Endothelial cell of umbilical vein (primary cell): ENCODE data around the gene HNRNPM. TPM values are rescaled to one million over a fixed set of nuclear protein-coding genes. Genes with fewer than 3 reads are reported as not detected.

ENCODE experiments used
- BruUV-seq: library from RNA; stranded (reverse); fragments of 400-500 nt; replicated peaks from 2 replicates; lab custom pipeline; 2021; lab: Mats Ljungman, UMichigan
- CTCF ChIA-PET: fragments of 300-600, 350-600 bp; sonication (Branson Sonifier 250); formaldehyde crosslinking; loops from one replicate; lab custom pipeline; 2021; ENCODE audit warnings: antibody characterized with exemption, inconsistent platforms; lab: Charles Lee
- POLR2A ChIA-PET: fragments of 300-600, 350-600 bp; sonication (Branson Sonifier 250); formaldehyde crosslinking; loops from one replicate; lab custom pipeline; 2021; ENCODE audit warnings: antibody characterized with exemption, inconsistent platforms; lab: Charles Lee
- DNase-seq: peaks from one replicate; pipeline ENCODE4 v3.0.0-alpha.2; 2011; ENCODE audit warnings: low read depth, low spot score
- FAIRE-seq: peaks from 2 replicates; lab custom pipeline; 2011; peaks lifted over from hg19 to GRCh38; lab: Jason Lieb, UNC
- H2AFZ ChIP-seq: 2 replicates; pipeline ENCODE4 v1.6.0; 2012; ENCODE audit warnings: low read depth, low read length, control low read depth, inconsistent platforms
- H3K27ac ChIP-seq: 2 replicates; pipeline ENCODE4 v1.5.1; 2011; ENCODE audit warnings: low read depth, mild to moderate bottlenecking, control low read depth, low read length, moderate library complexity; ENCODE audit not compliant: insufficient read depth
- H3K27me3 ChIP-seq, 2 experiments: 2 replicates each; pipeline versions ENCODE4 v1.6.0 to v1.6.1; 2011; ENCODE audit warnings: low read length in 2 of 2, mixed read lengths in 1 of 2; ENCODE audit not compliant: control insufficient read depth in 2 of 2, insufficient read depth in 2 of 2
- H3K36me3 ChIP-seq, 2 experiments: 2 replicates in 1 of 2; 3 replicates in 1 of 2; pipeline ENCODE4 v1.5.1; 2011; ENCODE audit warnings: low read length in 2 of 2, mild to moderate bottlenecking in 1 of 2, moderate library complexity in 1 of 2; ENCODE audit not compliant: control insufficient read depth in 2 of 2, insufficient read depth in 2 of 2; ENCODE audit errors: extremely low read depth in 1 of 2
- H3K4me1 ChIP-seq: 3 replicates; pipeline ENCODE4 v1.5.1; 2011; ENCODE audit warnings: mild to moderate bottlenecking, low read length; ENCODE audit not compliant: control insufficient read depth, insufficient read depth; ENCODE audit errors: extremely low read depth
- H3K4me2 ChIP-seq: 2 replicates; pipeline ENCODE4 v1.6.1; 2011; ENCODE audit warnings: low read length, control low read depth, mixed read lengths; ENCODE audit not compliant: insufficient read depth
- H3K4me3 ChIP-seq, 3 experiments: fragments of 200-600 bp in 1 of 3; sonication (generic), shearing (Covaris generic) in 1 of 3; replicated peaks in 1 of 3; 2 replicates each; pipeline ENCODE4 v1.5.1; 2011 to 2016; ENCODE audit warnings: control low read depth in 3 of 3, low read length in 3 of 3, mild to moderate bottlenecking in 2 of 3, inconsistent platforms in 1 of 3, low read depth in 1 of 3, moderate library complexity in 1 of 3; ENCODE audit not compliant: insufficient read depth in 1 of 3
- H3K79me2 ChIP-seq: 2 replicates; pipeline ENCODE4 v1.6.0; 2012; ENCODE audit warnings: low read length, inconsistent platforms; ENCODE audit not compliant: control insufficient read depth, insufficient read depth
- H3K9ac ChIP-seq: replicated peaks from 2 replicates; pipeline ENCODE3; 2011; ENCODE audit warnings: low read length, control low read depth; ENCODE audit not compliant: insufficient read depth; ENCODE audit errors: extremely low read depth
- H3K9me1 ChIP-seq: replicated peaks from 3 replicates; pipeline ENCODE4 v1.6.0; 2011; ENCODE audit warnings: mild to moderate bottlenecking, low read length; ENCODE audit not compliant: control insufficient read depth, insufficient read depth; ENCODE audit errors: extremely low read depth
- H3K9me3 ChIP-seq: replicated peaks from 2 replicates; pipeline ENCODE4 v1.5.1; 2012; ENCODE audit warnings: low read length, inconsistent platforms; ENCODE audit not compliant: control insufficient read depth, insufficient read depth
- H4K20me1 ChIP-seq: replicated peaks from 2 replicates; pipeline ENCODE3; 2011; ENCODE audit warnings: mild to moderate bottlenecking, low read length; ENCODE audit not compliant: control insufficient read depth, insufficient read depth; ENCODE audit errors: extremely low read depth
- EZH2 ChIP-seq: IDR thresholded peaks from 2 replicates; pipeline ENCODE4 v1.6.1; 2012; ENCODE audit warnings: borderline replicate concordance, low read depth, mild to moderate bottlenecking, moderate library complexity, low read length, inconsistent platforms; ENCODE audit not compliant: severe bottlenecking
- FOS ChIP-seq: IDR thresholded peaks from 2 replicates; pipeline ENCODE4 v1.6.1; 2011; ENCODE audit warnings: mild to moderate bottlenecking, low read length, moderate library complexity, borderline replicate concordance; ENCODE audit not compliant: insufficient read depth
- GATA2 ChIP-seq: IDR thresholded peaks from 2 replicates; pipeline ENCODE4 v1.7.0; 2011; ENCODE audit warnings: low read depth, mild to moderate bottlenecking, moderate library complexity, mixed read lengths, low read length; ENCODE audit not compliant: insufficient read length, insufficient read depth
- JUN ChIP-seq: IDR thresholded peaks from 2 replicates; pipeline ENCODE4 v1.6.1; 2011; ENCODE audit warnings: borderline replicate concordance, low read depth; ENCODE audit not compliant: insufficient read length, insufficient read depth
- MYC ChIP-seq: IDR thresholded peaks from one replicate; pipeline ENCODE4 v1.6.1; 2011; ENCODE audit warnings: mild to moderate bottlenecking, low read depth, low read length
- POLR2A ChIP-seq: IDR thresholded peaks from 2 replicates; pipeline ENCODE4 v1.6.1; 2012; ENCODE audit warnings: low read depth, mild to moderate bottlenecking, control low read depth, low read length
- POLR2AphosphoS5 ChIP-seq: IDR thresholded peaks from 2 replicates; pipeline ENCODE4 v1.6.1; 2012; ENCODE audit warnings: low read depth, mild to moderate bottlenecking, control low read depth, low read length, moderate library complexity; ENCODE audit not compliant: insufficient read depth
- dilution Hi-C: fragments of 300-500 bp; cut with MboI; formaldehyde crosslinking; loops from one replicate; pipeline ENCODE4 v1.15.0; 2019; ENCODE audit warnings: low sequenced_read_pairs; ENCODE audit not compliant: extremely low pct_ligation_motif_present
- intact Hi-C: fragments of 100-400 bp; cut with micrococcal nuclease; formaldehyde crosslinking; loops from one replicate; pipeline ENCODE4 v1.10.0; 2022
- polyA plus RNA-seq, 4 experiments: library from polyadenylated mRNA; depleted of rRNA in 3 of 4; stranded (reverse) in 3 of 4; unstranded in 1 of 4; fragments of >200 nt; gene quantifications; 2 replicates each; pipeline versions ENCODE4 v1.2.1 to v1.2.3, GENCODE V29; 2011 to 2012; ENCODE audit warnings: missing spikeins in 1 of 4
- total RNA-seq: library from RNA; stranded (reverse); gene quantifications from 2 replicates; pipeline ENCODE4 v1.2.3, GENCODE V29; 2021
- TF ChIP-seq, protein P1 (sequence below), 2 donors: IDR thresholded peaks; 1 replicate in 1 of 2; 2 replicates in 1 of 2; pipeline ENCODE4 v1.5.1; 2011; ENCODE audit warnings: low read length in 2 of 2, mild to moderate bottlenecking in 2 of 2, moderate library complexity in 2 of 2, control low read depth in 1 of 2, inconsistent platforms in 1 of 2, low read depth in 1 of 2; ENCODE audit not compliant: insufficient read depth in 1 of 2; ENCODE audit errors: extremely low read depth in 1 of 2
- TF ChIP-seq, protein P2 (sequence below): IDR thresholded peaks from 2 replicates; pipeline ENCODE4 v1.6.1; 2011; ENCODE audit not compliant: insufficient read depth, insufficient read length

Gene HNRNPM
- total and polyA plus RNA-seq, 2 donors (not counting 3 experiments of a cell fraction or from before 2014, with no cell fraction given), result 244 to 301 TPM

DNA sequence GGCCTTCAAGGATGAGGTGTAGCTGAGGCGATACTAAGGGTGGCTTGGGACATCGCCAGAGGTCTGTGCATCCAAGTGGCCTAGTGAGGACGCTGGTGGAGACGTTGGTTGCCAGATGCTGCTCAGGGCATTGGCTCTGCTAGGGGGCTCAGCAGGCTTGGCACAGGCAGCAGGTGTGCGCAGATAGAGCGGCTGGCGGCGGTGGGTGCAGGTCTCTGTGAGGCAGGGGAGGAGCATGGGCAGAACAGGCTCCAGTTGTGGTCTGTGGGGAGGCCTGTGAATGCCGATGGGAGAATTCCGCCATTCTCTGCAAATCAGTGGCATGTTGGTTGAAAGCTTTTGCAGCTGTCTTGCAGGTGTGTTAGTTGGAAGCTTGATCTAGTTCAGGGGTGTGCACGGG lies 36.4 kb downstream of the HNRNPM start:
- Histone ChIP-seq H3K4me1 (no peaks in the 10 kb centered on the region), H3K79me2 (peaks cover 58% of the 10 kb centered on the region), H2AFZ (no peak overlapping the region), H3K9ac (no peak overlapping the region), H3K9me3 (no peaks in the 10 kb centered on the region), H3K27me3 (no peaks in the 10 kb centered on the region), H3K4me2 (no peak overlapping the region), H4K20me1 (peaks cover 5% of the 10 kb centered on the region), H3K4me3 (no peak overlapping the region), H3K27ac (no peak overlapping the region), H3K9me1 (no peaks in the 10 kb centered on the region), H3K36me3 (peaks cover 25 to 66% of the 10 kb centered on the region in 2 experiments)
- BruUV-seq, result no TSS peak
- POLR2A ChIA-PET, result interaction anchor here (0.6 kb wide), 1 partner anchor 1100 kb away, joined by 3 read pairs; no protein-coding TSS in a partner anchor
- CTCF ChIA-PET, result no interaction called here
- intact Hi-C loops, result no loop called here
- DNase-seq (no peak), FAIRE-seq (no peak)
- TF ChIP-seq, protein P1, sequence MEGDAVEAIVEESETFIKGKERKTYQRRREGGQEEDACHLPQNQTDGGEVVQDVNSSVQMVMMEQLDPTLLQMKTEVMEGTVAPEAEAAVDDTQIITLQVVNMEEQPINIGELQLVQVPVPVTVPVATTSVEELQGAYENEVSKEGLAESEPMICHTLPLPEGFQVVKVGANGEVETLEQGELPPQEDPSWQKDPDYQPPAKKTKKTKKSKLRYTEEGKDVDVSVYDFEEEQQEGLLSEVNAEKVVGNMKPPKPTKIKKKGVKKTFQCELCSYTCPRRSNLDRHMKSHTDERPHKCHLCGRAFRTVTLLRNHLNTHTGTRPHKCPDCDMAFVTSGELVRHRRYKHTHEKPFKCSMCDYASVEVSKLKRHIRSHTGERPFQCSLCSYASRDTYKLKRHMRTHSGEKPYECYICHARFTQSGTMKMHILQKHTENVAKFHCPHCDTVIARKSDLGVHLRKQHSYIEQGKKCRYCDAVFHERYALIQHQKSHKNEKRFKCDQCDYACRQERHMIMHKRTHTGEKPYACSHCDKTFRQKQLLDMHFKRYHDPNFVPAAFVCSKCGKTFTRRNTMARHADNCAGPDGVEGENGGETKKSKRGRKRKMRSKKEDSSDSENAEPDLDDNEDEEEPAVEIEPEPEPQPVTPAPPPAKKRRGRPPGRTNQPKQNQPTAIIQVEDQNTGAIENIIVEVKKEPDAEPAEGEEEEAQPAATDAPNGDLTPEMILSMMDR (IDR thresholded peaks at IDR 0.05; ENCODE audit: extremely low read depth in 1 of 2, insufficient read depth in 1 of 2, low read depth in 1 of 2, low read length in 2 of 2), result no peak
- TF ChIP-seq FOS, result no peak
- TF ChIP-seq EZH2, result no peak
- no peak for TF ChIP-seq POLR2AphosphoS5
- TF ChIP-seq, protein P2, sequence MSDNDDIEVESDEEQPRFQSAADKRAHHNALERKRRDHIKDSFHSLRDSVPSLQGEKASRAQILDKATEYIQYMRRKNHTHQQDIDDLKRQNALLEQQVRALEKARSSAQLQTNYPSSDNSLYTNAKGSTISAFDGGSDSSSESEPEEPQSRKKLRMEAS, result no peak
- no peak for TF ChIP-seq GATA2
- TF ChIP-seq MYC, result no peak
- no peak for TF ChIP-seq POLR2A
- no peak for TF ChIP-seq JUN
- dilution Hi-C loops, result no loop called here
